HS-5 (cell line): ENCODE data around the gene SCUBE3.

Experiments used
- DNase-seq: peaks from one replicate; pipeline ENCODE4 v3.0.0-alpha.2; 2012; ENCODE audit warnings: low read depth

The SCUBE3 gene

GRCh38 chr6:35181933-35182612 is 31.7 kb upstream of the SCUBE3 start:
- DNase-seq: no peak

GRCh38 chr6:35183281-35183680 is 30.5 kb upstream of the SCUBE3 start:
- no peak for DNase-seq

GRCh38 chr6:35183935-35184334 is 29.8 kb upstream of the SCUBE3 start:
- no peak for DNase-seq

GRCh38 chr6:35184580-35185301 is 29.0 kb upstream of the SCUBE3 start:
- DNase-seq: no peak

GRCh38 chr6:35185302-35185681 is 28.5 kb upstream of the SCUBE3 start:
- DNase-seq: no peak

- no peak for DNase-seq
These were observed 27.8 kb upstream of the SCUBE3 start for GRCh38 chr6:35185971-35186370.

GRCh38 chr6:35186571-35186970 is 27.2 kb upstream of the SCUBE3 start:
- no peak for DNase-seq

- DNase-seq: no peak
These were observed 24.9 kb upstream of the SCUBE3 start for GRCh38 chr6:35188886-35189285.

GRCh38 chr6:35190306-35190705 is 23.4 kb upstream of the SCUBE3 start:
- DNase-seq: no peak

GRCh38 chr6:35191889-35192288 is 21.9 kb upstream of the SCUBE3 start:
- DNase-seq: no peak

GRCh38 chr6:35192301-35192860 is 21.4 kb upstream of the SCUBE3 start:
- DNase-seq: no peak

- no peak for DNase-seq
These were observed 19.4 kb upstream of the SCUBE3 start for GRCh38 chr6:35194390-35194789.

GRCh38 chr6:35195120-35195780 is 18.5 kb upstream of the SCUBE3 start:
- DNase-seq: no peak

- no peak for DNase-seq
These were observed 16.6 kb upstream of the SCUBE3 start for GRCh38 chr6:35197196-35197595.

GRCh38 chr6:35199866-35200265 is 13.9 kb upstream of the SCUBE3 start:
- DNase-seq: no peak

- no peak for DNase-seq
These were observed 11.7 kb upstream of the SCUBE3 start for GRCh38 chr6:35202066-35202546.

- DNase-seq: no peak
These were observed 10.5 kb upstream of the SCUBE3 start for GRCh38 chr6:35203152-35203670.

- DNase-seq: no peak
These were observed 10.1 kb upstream of the SCUBE3 start for GRCh38 chr6:35203680-35204079.

GRCh38 chr6:35206346-35206745 is 7.4 kb upstream of the SCUBE3 start:
- no peak for DNase-seq

GRCh38 chr6:35208419-35208818 is 5.3 kb upstream of the SCUBE3 start:
- DNase-seq: no peak

- no peak for DNase-seq
These were observed 4.7 kb upstream of the SCUBE3 start for GRCh38 chr6:35209081-35209480.

GRCh38 chr6:35209622-35210247 is 4.0 kb upstream of the SCUBE3 start:
- no peak for DNase-seq
